GM21367 (cell line): ENCODE results near the gene SSH2.
A peak's percentile ranks its signal among the peaks of the same experiment; 100 is the strongest.

Experiments used
- ATAC-seq: cut with Tn5 transposase; IDR thresholded peaks from one replicate; pipeline ENCODE4 v1.9.1; 2021; ENCODE audit not compliant: unreplicated experiment

The SSH2 gene

DNA sequence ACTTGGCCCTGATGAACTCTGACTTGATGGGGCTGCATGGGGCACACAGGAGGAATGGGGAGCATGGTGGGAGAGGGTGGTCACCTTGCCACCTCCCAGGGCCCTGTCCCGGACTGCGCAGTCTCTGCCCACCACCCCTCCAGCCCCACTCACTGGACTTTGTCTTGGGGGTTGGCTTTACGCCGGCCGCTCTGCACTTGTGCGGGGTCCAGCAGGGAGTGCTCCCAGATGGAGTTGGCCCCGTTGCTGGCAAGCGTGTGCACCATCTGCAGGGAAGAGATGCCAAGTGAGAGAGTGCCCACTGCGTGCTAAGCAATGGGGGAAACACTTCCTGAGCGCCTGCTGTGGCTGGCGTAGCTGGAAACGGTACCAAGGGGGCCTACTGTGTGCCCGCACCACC, 347.3 kb downstream of the SSH2 start:
- ATAC-seq = no peak

DNA sequence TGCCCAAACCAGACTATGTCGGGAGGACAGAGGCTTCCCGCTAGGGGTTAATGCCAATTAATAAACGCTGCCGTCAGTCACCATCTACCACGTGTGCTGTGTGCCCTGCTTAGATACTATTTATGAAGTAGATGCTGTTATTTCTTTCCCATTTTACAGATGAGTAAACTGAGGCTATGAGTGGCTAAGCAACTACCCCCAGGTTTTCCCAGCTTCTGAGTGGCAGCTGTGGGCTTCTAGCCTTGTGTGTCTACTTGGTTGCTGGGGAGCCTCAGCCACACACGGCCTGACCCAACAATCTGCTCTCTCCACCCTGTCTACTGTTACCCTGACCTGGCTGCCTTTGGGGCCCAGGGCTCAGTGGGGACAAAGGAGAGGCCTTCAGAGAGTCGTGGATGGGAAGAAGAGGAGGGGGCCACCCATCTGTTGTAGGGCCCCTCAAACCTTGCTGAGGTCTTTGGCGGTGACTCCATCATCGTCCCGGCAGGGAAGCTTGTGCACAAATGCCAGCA, 347.7 kb downstream of the SSH2 start:
- ATAC-seq = no peak

DNA sequence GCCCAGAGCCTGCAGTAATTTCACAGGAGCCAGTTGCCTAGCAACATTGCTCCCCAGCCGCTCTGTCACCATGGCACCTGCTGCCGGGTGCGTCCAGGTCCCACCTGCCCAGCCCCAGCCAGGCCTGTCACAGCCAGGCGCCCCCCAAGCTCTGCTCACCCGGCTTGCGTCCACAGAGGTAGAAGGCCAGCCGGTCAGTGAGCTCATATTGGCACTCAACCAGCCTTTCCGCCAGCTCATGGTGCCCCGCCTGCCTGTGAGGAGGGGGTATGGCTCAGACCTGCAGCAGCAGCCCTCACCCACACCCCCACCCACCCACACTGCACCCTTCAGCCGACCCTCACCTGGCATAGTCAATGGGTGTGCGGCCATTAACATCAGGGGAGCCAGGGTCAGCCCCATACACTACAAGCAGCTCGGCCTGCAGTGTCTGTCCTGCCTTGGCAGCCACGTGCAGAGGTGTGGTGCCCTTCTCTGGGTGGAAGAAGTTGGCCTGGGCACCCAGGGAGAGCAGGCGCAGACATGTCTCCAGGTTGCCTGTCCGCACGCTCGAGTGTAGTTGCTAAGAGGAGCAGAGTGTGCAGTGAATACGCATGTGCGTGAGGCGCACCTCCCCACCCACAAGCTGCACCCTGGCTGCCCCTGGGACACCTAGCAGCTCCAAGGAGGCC, 348.3 kb downstream of the SSH2 start:
- no peak for ATAC-seq

DNA sequence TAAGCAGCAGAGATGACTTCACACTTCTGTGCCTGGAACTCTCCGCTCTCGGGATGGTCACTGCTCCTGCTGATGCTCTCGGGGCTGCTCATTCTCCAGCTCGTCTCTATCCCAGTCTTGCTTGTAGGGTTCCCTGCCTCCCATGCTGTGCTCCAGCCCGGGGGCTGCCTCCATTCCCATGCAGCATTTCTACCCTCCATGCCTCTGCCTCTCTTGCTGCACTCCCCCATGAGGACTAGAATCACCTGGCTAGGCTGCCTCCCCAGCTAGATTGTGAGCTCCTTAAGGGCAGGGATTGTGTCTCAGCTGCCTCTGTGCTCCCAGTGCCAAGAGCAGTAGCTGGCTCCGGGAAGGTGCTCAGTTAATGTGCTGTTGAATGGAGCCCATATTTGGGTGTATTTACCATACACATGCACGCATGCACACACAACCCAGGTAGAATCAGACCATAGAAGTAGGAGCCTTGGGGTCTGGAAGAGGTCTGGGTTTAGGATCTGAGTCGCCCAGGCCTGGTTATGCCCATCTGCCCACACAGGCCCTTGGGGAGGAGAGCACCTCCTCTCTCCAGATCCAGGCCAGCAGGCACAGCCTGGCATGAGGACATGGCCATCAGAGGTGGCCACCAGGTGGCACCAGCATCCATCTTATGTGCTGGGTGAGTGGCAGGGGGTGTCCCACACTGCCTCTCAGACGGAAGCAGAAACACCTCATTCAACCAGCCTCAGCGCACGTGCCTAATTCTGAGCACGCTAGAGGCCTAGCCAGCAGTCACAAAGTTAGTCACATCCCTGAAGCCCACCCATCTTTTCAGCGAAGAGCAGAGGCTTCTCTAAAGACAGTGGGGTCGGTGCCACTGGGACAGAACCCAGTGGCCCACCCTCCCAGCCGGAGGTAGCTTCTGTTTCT, 349.9 kb downstream of the SSH2 start:
- ATAC-seq = peak; percentile 69

DNA sequence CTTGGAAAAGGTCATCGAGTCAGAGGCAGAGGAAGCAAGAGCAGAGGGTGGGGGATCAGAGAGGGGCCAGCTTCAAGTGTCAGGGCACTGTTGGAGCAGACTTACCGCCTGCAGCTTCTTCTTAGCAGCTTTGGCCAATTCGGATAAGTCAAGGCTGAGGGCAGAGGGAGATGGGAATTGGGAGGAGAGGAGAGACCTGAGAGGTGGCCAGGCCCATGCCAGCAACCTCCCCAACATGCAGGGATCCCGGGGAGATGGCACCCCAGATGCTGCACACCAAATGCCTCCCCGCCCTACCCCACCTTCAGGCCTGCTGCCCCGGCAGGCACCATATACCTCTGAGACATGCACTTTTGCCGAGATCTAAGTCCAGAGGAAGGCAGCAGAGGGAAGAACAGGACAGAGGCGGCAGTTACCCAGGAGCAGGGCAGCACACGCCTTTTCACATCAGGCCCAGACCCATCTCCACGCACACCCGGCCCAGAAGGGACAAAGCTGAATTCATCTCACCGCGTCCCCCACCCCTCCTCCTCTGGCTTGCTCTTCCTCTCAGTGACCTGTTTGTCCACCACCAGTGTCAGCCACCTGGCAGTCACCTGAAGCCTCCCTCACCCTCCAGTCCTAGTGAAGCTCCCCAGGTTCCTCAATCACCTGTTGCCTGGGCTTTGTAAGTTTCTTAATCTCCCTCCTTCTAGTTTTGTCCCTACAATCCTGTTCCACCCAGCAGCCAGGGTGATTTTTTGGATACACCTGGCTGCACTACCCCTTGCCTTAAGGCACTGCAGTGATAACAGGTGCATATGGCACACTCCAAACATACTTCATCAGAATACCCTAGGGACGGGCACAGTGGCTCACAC, 351.2 kb downstream of the SSH2 start:
- no peak for ATAC-seq

DNA sequence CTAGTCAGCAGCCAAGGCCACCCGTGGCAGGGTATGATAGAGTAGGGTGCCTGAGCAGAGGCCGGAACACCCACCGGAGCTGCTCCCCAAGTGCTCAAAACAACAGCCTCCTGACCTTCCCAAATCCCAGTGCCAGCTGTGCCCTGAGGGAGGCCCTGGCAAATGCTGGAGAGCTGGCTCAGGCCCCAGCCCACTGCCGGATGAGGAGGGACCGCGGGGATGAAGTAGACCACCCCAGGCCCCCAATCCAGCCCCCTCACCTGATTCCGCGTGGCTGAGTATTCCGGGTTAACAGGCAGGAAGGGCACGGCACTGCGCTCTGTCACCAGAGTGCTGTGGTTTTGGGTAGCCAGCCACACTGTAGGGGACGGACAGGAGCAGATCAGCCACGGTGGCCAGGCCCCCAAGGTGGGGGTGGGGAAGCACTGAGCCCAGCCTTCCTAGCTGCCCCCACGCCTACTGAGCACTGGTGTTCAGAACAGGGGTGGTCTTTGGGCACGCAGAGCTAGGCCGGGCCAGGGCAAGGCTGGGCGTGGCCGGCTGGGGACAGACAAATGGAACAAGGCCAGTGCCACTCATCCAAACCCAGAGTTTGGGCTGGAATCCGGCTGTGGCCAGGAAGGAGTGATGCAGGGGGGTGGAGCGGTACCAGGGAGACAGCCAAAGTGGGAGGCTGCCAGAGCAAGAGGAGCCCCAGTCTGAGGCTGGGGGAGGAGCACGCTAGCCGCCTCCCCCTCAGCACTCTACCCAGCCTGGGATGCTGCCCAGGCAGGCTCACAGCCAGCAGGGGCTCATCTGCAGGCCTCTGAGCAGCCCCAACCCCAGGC, 352.4 kb downstream of the SSH2 start:
- no peak for ATAC-seq

DNA sequence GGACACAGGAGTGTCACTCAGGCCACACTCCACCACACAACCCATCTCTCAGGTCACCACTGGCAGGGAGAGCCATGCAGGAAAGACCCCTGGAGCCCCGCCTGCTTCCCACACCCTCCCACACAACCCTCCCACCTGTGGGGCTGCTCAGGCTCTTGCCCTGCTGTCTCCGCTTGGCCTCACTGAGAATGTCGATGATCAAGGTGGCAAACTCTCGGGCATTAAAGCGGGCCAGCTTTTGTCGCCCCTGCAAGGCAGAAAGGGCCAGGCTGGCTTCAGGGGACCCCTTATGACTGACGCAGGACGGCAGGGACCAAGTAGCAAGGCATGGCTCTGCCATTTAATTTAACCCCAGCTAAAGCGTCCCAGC, 353.0 kb downstream of the SSH2 start:
- no peak for ATAC-seq

DNA sequence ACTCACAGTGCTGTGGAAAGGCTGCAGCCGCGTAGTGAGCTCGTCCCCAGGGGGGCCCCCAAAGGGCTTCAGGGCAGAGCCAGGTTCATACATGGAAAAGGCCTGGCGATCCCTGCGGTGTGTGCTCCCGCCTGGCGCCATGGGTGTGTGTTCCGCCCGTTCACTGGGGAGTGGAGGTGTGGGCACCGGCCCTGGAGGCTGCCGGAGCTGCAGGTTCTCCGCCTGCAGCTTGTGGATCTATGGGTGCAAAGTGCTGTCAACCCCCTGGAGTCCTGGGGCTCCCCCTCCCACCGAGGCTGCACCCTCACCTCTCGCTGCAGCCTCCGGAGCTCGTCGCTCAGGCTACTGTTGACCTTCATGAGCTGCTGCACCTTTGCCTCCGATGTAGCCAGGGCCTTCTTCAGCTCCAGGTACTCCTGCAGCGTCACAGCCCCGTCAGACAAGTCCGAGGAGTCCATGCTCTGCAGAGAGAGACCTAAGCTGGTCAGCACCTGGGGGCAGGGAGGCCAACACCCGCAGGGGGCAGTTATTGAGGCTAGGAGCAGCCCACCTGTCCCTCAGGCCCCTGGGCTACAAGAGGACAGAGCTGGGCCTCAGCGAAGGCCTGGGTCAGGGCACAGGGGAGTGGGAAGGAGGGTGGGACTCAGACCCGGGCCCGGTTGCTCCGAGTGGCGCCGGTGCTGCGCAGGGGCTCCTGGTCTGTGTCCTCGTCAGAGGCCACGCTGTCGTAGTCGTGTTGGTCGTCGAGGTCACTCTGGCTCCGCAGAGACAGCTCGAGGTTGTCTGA, 353.6 kb downstream of the SSH2 start:
- no peak for ATAC-seq
